ENCODE measurements around the gene CELF2.
"Not testable (repeated sequence)": the region's sequence is repeated elsewhere in the genome, so short reads cannot be mapped to it uniquely, and the experiment has no call there.

Gene CELF2

GRCh38 chr10:11178606-11179515 is 161.2 kb downstream of the CELF2 start:
- DNase-seq: peak; percentile 80

GRCh38 chr10:11179516-11180105 is 161.9 kb downstream of the CELF2 start:
- DNase-seq: no peak

- peak; percentile 63 for DNase-seq
These were observed 162.6 kb downstream of the CELF2 start for GRCh38 chr10:11180228-11180627.

- DNase-seq: no peak
These were observed 164.3 kb downstream of the CELF2 start for GRCh38 chr10:11181978-11182377.

- no peak for DNase-seq
These were observed 165.3 kb downstream of the CELF2 start for GRCh38 chr10:11183015-11183414.

GRCh38 chr10:11184093-11184492 is 166.4 kb downstream of the CELF2 start:
- DNase-seq: no peak

- not testable (repeated sequence) for DNase-seq
These were observed 167.5 kb downstream of the CELF2 start for GRCh38 chr10:11185128-11185665.

GRCh38 chr10:11186374-11186773 is 168.7 kb downstream of the CELF2 start:
- no peak for DNase-seq

GRCh38 chr10:11189582-11190376 is 172.1 kb downstream of the CELF2 start:
- no peak for DNase-seq

- no peak for DNase-seq
These were observed 173.5 kb downstream of the CELF2 start for GRCh38 chr10:11191190-11191589.

- no peak for DNase-seq
These were observed 174.0 kb downstream of the CELF2 start for GRCh38 chr10:11191678-11192077.

- no peak for DNase-seq
These were observed 174.8 kb downstream of the CELF2 start for GRCh38 chr10:11192304-11193000.

GRCh38 chr10:11193001-11193551 is 175.4 kb downstream of the CELF2 start:
- DNase-seq: no peak

GRCh38 chr10:11194859-11195586 is 177.4 kb downstream of the CELF2 start:
- DNase-seq: no peak

- no peak for DNase-seq
These were observed 178.0 kb downstream of the CELF2 start for GRCh38 chr10:11195623-11196022.

GRCh38 chr10:11197266-11197712 is 179.6 kb downstream of the CELF2 start:
- no peak for DNase-seq

GRCh38 chr10:11197878-11198277 is 180.2 kb downstream of the CELF2 start:
- DNase-seq: no peak

- no peak for DNase-seq
These were observed 184.2 kb downstream of the CELF2 start for GRCh38 chr10:11201911-11202310.

GRCh38 chr10:11204351-11204942 is 186.8 kb downstream of the CELF2 start:
- DNase-seq: no peak

- no peak for DNase-seq
These were observed 187.5 kb downstream of the CELF2 start for GRCh38 chr10:11205030-11205772.
